Activated CD4-positive, alpha-beta memory T cell treated with anti-CD3 and anti-CD28 coated beads for 36 hours (primary cell): ENCODE results near the gene CORO7. TPM values are rescaled to one million over a fixed set of nuclear protein-coding genes. Genes with fewer than 3 reads are reported as not detected.

Source experiments
- CTCF ChIA-PET: fragments of 350-600 bp; sonication (Branson Sonifier 250); formaldehyde crosslinking; loops from one replicate; lab custom pipeline; 2021; ENCODE audit warnings: antibody characterized with exemption, inconsistent platforms; lab: Charles Lee
- POLR2A ChIA-PET: fragments of 350-600 bp; sonication (Branson Sonifier 250); formaldehyde crosslinking; loops from one replicate; lab custom pipeline; 2021; ENCODE audit warnings: antibody characterized with exemption; lab: Charles Lee
- DNase-seq: peaks from one replicate; pipeline ENCODE4 v3.0.0-alpha.2; 2020
- H3K27ac Mint-ChIP-seq: one replicate; pipeline ENCODE4 v1.8.0; 2021; ENCODE audit warnings: mixed read lengths
- H3K27me3 Mint-ChIP-seq: one replicate; pipeline ENCODE4 v1.8.0; 2021; ENCODE audit warnings: mixed read lengths
- H3K36me3 Mint-ChIP-seq: one replicate; pipeline ENCODE4 v1.8.0; 2021; ENCODE audit warnings: mixed read lengths
- H3K4me1 Mint-ChIP-seq: one replicate; pipeline ENCODE4 v1.8.0; 2021; ENCODE audit warnings: low read depth, mixed read lengths
- H3K4me3 Mint-ChIP-seq: one replicate; pipeline ENCODE4 v1.8.0; 2021; ENCODE audit warnings: mild to moderate bottlenecking, mixed read lengths
- H3K9me3 Mint-ChIP-seq: one replicate; pipeline ENCODE4 v1.8.0; 2021; ENCODE audit warnings: mixed read lengths
- intact Hi-C: fragments of 100-400 bp; cut with micrococcal nuclease; formaldehyde crosslinking; loops from one replicate; pipeline ENCODE4 v1.15.1; 2023
- total RNA-seq, 2 experiments: library from RNA; stranded (reverse); gene quantifications; one replicate each; pipeline ENCODE4 v1.2.3, GENCODE V29; 2021

The CORO7 gene
- 100 to 1,000 TPM in 1 of 2 experiments, 10 to 100 TPM in 1; 90.4 to 101 TPM for total RNA-seq

GRCh38 chr16:4416200-4417032 is at the start of gene CORO7:
Gene CORO7, minus strand, starts transcription at chr16:4416596. Its CDS starts 78 bp downstream, at chr16:4416518.
- H3K36me3 Mint-ChIP-seq = peaks cover 23% of the 10 kb centered on the region
- POLR2A ChIA-PET = interaction anchor here (0.5 to 3.4 kb wide), 9 partner anchors 9 to 277 kb away, joined by 3 to 18 read pairs (median 4); partner anchors contain the start of genes CDIP1, DNAJA3, HMOX2 and NMRAL1
- peak within 1 kb of the TSS; percentile 88 for H3K4me3 Mint-ChIP-seq
- peak within 1 kb of the TSS; percentile 88 for H3K27ac Mint-ChIP-seq
- CTCF ChIA-PET = interaction anchor here (1.0 to 9.8 kb wide), 5 partner anchors 9 to 234 kb away, joined by 3 to 67 read pairs (median 4); partner anchors contain the start of gene DNAJA3
- H3K4me1 Mint-ChIP-seq = peaks cover 33% of the 10 kb centered on the region
- H3K27me3 Mint-ChIP-seq = no peaks in the 10 kb centered on the region
- DNase-seq = peak; percentile 98
- intact Hi-C loops = loop anchor here (2.0 to 10.0 kb wide), 3 partner anchors 109 to 200 kb away; partner anchors contain the start of gene TFAP4
- H3K9me3 Mint-ChIP-seq = no peaks in the 10 kb centered on the region

GRCh38 chr16:4463522-4464163 is 47.2 kb upstream of the CORO7 start:
- ChIA-PET POLR2A (no interaction called here), CTCF (no interaction called here)
- Mint-ChIP-seq H3K9me3 (no peaks in the 10 kb centered on the region), H3K36me3 (peaks cover 33% of the 10 kb centered on the region), H3K4me1 (peaks cover 23% of the 10 kb centered on the region), H3K4me3 (no peak overlapping the region), H3K27me3 (no peaks in the 10 kb centered on the region), H3K27ac (no peak overlapping the region)
- no peak for DNase-seq
- intact Hi-C loops = no loop called here

DNA sequence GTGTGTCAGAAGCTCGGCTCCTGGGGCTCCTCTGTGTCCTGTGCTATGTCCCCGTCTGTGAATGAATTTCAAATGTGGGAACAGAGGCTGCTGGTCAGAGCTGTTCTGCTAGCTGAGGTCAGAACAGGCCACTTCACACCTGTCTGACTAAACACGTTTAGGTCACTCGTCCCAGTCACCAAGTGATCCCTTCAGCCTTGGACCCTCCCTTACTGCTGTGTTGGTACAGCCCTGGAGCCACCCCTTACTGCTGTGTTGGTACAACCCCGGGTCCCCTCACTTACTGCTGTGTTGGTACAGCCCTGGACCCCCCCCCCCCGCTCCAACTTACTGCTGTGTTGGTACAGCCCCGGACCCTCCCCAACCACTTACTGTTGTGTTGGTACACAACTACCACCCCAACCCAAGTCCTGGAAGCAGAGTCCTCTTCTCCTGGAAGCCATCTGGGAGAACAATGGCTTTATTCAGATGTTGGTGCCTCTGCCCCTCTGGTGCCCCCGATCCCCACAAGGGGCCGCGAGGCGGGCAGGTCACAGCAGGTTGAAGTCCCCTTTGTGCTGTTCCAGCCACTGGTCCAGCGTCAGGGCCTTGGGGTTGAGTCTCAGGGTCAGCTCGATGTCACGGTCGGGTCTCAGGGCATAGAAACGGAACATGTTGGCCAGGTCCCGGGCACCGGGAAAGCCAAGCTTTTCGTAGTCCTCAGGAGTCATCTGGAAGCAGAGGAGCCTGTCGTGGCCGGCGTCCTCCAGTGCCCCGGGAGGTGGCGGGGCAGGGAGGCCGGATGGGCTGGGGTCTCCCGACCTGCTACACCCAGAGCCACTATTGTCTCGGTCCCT is 45.1 kb upstream of the CORO7 start:
- H3K27me3 Mint-ChIP-seq = no peaks in the 10 kb centered on the region
- DNase-seq = no peak
- peaks cover 17% of the 10 kb centered on the region for H3K4me1 Mint-ChIP-seq
- ChIA-PET POLR2A (interaction anchor here (0.5 to 1.4 kb wide), 4 partner anchors 11 to 345 kb away, joined by 3 to 5 read pairs (median 4); no protein-coding TSS in a partner anchor), CTCF (no interaction called here)
- intact Hi-C loops = no loop called here
- H3K27ac Mint-ChIP-seq = peak overlapping the region; percentile 18
- H3K36me3 Mint-ChIP-seq = peaks cover 29% of the 10 kb centered on the region
- no peak overlapping the region for H3K4me3 Mint-ChIP-seq
- no peaks in the 10 kb centered on the region for H3K9me3 Mint-ChIP-seq

DNA sequence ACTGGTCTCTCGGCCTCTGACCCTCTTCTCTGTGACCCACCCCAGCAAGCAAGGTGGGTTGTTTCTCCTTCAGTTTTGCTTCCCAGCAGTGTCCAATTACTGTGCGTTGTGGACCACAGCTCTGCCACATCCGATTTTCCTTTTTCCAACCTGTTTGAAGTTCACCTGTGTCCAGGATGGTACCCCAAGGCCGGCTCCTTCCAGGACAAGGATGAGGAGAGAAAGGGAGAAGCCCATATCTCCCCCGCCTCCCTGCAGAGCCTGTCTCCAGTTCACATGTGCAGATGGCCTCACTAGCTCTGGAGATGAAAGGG is 44.5 kb upstream of the CORO7 start:
- Mint-ChIP-seq H3K4me3 (no peak overlapping the region), H3K27ac (no peak overlapping the region), H3K36me3 (peaks cover 23% of the 10 kb centered on the region), H3K9me3 (no peaks in the 10 kb centered on the region), H3K27me3 (no peaks in the 10 kb centered on the region), H3K4me1 (peaks cover 12% of the 10 kb centered on the region)
- no peak for DNase-seq
- ChIA-PET CTCF (no interaction called here), POLR2A (interaction anchor here (0.5 to 1.4 kb wide), 4 partner anchors 11 to 345 kb away, joined by 3 to 5 read pairs (median 4); no protein-coding TSS in a partner anchor)
- intact Hi-C loops = no loop called here

DNA sequence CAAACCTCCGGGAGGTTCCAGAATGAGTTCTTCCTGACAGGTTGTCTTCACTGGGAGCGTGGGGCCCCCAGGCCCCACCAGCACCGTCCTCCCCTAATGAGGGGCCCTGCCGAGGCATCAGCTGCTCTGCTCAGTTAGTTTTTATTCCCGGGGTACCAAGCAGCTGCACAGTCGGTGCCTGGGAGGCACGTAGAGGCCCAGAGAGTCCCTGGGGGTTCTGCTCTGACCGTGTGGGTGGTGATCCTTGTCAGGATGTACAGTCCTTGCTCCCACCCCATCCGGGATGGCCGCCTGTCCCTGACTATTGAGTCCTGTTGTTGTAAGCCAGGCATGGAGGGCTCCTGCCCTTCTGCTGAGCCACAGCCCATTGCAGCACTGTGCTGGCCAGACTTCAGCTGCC is 39.6 kb upstream of the CORO7 start:
- peaks cover 30% of the 10 kb centered on the region for H3K36me3 Mint-ChIP-seq
- ChIA-PET CTCF (no interaction called here), POLR2A (interaction anchor here (1.0 kb wide), 1 partner anchor 10 kb away, joined by 3 read pairs; no protein-coding TSS in a partner anchor)
- no peaks in the 10 kb centered on the region for H3K27me3 Mint-ChIP-seq
- peaks cover 6% of the 10 kb centered on the region for H3K4me1 Mint-ChIP-seq
- no peak overlapping the region for H3K27ac Mint-ChIP-seq
- no peaks in the 10 kb centered on the region for H3K9me3 Mint-ChIP-seq
- no peak for DNase-seq
- no peak overlapping the region for H3K4me3 Mint-ChIP-seq
- intact Hi-C loops = no loop called here

DNA sequence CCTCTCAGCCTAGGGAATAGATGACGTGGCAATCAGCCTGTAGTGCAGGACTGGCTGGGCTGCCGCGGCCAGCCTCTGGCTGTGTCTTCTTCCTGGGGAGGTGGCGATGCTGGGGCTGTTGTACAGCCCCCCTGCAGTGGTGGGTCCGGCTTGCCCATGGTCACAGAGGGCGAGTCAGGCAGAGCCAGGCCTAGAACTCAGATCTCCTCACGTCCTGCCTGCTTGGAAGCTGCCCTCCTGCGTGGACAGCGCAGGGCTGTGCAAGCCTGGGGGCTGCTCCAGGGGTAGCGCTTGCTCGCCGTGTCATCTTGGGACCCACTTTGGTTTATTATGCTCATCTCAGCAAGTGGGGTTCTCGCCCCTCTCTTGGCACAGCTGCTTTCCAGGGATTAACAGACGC is 38.7 kb upstream of the CORO7 start:
- intact Hi-C loops = no loop called here
- H3K4me1 Mint-ChIP-seq = peaks cover 6% of the 10 kb centered on the region
- no peaks in the 10 kb centered on the region for H3K27me3 Mint-ChIP-seq
- H3K27ac Mint-ChIP-seq = no peak overlapping the region
- H3K36me3 Mint-ChIP-seq = peaks cover 30% of the 10 kb centered on the region
- H3K4me3 Mint-ChIP-seq = no peak overlapping the region
- no peak for DNase-seq
- no peaks in the 10 kb centered on the region for H3K9me3 Mint-ChIP-seq
- POLR2A ChIA-PET = no interaction called here
- CTCF ChIA-PET = no interaction called here

GRCh38 chr16:4454623-4455022 is 38.2 kb upstream of the CORO7 start:
- H3K27ac Mint-ChIP-seq = no peak overlapping the region
- H3K36me3 Mint-ChIP-seq = peaks cover 30% of the 10 kb centered on the region
- DNase-seq = no peak
- no peaks in the 10 kb centered on the region for H3K9me3 Mint-ChIP-seq
- ChIA-PET CTCF (no interaction called here), POLR2A (no interaction called here)
- no peak overlapping the region for H3K4me3 Mint-ChIP-seq
- H3K27me3 Mint-ChIP-seq = no peaks in the 10 kb centered on the region
- intact Hi-C loops = no loop called here
- H3K4me1 Mint-ChIP-seq = peaks cover 6% of the 10 kb centered on the region

- DNase-seq = no peak
- Mint-ChIP-seq H3K27ac (no peak overlapping the region), H3K36me3 (peaks cover 30% of the 10 kb centered on the region), H3K9me3 (no peaks in the 10 kb centered on the region), H3K4me1 (no peaks in the 10 kb centered on the region), H3K4me3 (no peak overlapping the region), H3K27me3 (no peaks in the 10 kb centered on the region)
- intact Hi-C loops = no loop called here
- CTCF ChIA-PET = no interaction called here
- POLR2A ChIA-PET = interaction anchor here (0.6 kb wide), 1 partner anchor 17 kb away, joined by 5 read pairs; no protein-coding TSS in a partner anchor
Measured at GRCh38 chr16:4452674-4453073, 36.3 kb upstream of the CORO7 start.

DNA sequence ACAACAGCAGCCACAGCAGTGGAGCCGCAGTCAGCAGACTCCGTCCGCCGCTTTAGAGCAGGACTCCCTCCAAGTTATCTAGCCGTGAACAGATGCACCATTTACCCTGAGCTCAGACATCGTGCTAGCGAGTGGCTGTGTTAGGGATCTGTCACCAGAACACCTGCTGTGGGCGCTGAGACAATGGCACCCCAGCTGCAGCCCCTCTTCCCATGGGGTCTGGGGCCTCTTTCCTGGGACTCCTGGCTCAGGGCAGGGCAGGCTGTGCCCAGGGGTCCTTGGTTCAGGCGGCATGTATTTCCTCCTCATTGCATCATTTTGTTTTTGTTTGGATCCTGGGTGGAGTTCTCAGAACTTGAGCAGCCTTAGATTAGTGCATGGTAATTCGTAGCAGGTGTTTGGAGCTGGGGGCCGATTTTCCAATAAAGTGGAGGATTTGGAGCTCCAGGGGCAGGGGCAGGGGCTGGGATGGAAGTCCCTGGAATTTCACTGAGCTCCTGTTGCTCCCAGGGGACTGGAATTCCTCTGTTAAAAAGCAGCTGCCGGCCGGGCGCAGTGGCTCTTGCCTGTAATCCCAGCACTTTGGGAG is 34.6 kb upstream of the CORO7 start:
- Mint-ChIP-seq H3K4me3 (no peak overlapping the region), H3K27ac (no peak overlapping the region), H3K27me3 (no peaks in the 10 kb centered on the region), H3K9me3 (no peaks in the 10 kb centered on the region), H3K36me3 (peaks cover 36% of the 10 kb centered on the region), H3K4me1 (no peaks in the 10 kb centered on the region)
- ChIA-PET CTCF (interaction anchor here (1.2 kb wide), 1 partner anchor 9 kb away, joined by 4 read pairs; no protein-coding TSS in a partner anchor), POLR2A (no interaction called here)
- intact Hi-C loops = no loop called here
- DNase-seq = no peak

DNA sequence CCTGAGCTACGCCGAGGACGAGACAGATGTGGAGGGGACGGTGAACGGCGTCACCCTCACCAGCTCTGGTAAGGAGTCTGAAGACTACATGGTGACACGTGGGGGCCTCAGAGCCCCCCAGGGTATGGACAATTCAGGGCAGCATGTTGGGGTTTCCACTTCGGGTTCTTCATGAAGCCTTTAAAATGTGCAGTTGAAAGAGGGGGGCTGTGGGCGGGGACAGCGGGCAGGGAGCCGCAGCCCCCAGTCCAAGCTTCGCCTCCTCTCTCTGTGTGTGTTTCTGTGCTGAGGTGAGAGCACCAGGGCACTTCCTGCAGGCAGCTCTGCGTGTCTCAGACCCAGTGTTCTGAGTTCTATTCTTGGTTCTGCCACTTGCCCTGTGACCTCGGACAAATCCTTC is 34.0 kb upstream of the CORO7 start:
- Mint-ChIP-seq H3K9me3 (no peaks in the 10 kb centered on the region), H3K36me3 (peaks cover 36% of the 10 kb centered on the region), H3K27ac (no peak overlapping the region), H3K27me3 (no peaks in the 10 kb centered on the region), H3K4me1 (no peaks in the 10 kb centered on the region), H3K4me3 (no peak overlapping the region)
- ChIA-PET POLR2A (no interaction called here), CTCF (interaction anchor here (1.2 kb wide), 1 partner anchor 9 kb away, joined by 4 read pairs; no protein-coding TSS in a partner anchor)
- intact Hi-C loops = no loop called here
- DNase-seq = no peak

DNA sequence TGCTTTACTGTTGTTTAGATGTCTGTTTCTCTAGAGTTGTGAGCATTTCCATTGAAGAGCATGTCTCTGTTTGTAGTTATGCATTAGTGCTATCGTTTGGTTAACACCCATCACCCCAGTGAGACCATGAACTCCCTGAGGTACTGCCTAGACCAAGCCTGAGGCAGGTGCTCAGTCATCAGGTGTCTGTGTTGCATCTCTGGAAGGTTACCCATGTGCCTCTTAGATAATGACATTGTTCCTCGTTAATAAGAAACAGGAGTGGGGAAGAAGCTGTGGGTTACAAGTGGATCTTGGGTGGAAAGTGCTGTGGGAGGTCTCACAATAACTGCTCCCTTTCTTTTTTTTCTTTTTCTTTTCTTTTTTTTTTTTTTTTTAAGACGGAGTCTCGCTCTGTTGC is 27.6 kb upstream of the CORO7 start:
- Mint-ChIP-seq H3K9me3 (no peaks in the 10 kb centered on the region), H3K4me1 (no peaks in the 10 kb centered on the region), H3K27ac (no peak overlapping the region), H3K36me3 (peaks cover 62% of the 10 kb centered on the region), H3K27me3 (no peaks in the 10 kb centered on the region), H3K4me3 (no peak overlapping the region)
- DNase-seq = no peak
- intact Hi-C loops = no loop called here
- ChIA-PET POLR2A (no interaction called here), CTCF (no interaction called here)
